Measurements from ENCODE around the gene LAMC3. TPM values are rescaled to one million over a fixed set of nuclear protein-coding genes. Genes with fewer than 3 reads are reported as not detected.

The LAMC3 gene
- polyA plus RNA-seq, 4 donors = 20.1 to 31.2 (median 25.5) TPM

- DNase-seq (ENCODE audit: low read depth in 4 of 4, low spot score in 3 of 4) = no peak
These were observed 32.8 kb upstream of the LAMC3 start for GRCh38 chr9:130975932-130976841.

GRCh38 chr9:130977811-130978221 lies 31.2 kb upstream of the LAMC3 start:
- DNase-seq (ENCODE audit: low read depth in 4 of 4, low spot score in 3 of 4) = no peak

GRCh38 chr9:130979591-130980385 lies 29.2 kb upstream of the LAMC3 start:
- no peak for DNase-seq (ENCODE audit: low read depth in 4 of 4, low spot score in 3 of 4)

GRCh38 chr9:130980526-130980925 lies 28.4 kb upstream of the LAMC3 start:
- no peak for DNase-seq (ENCODE audit: low read depth in 4 of 4, low spot score in 3 of 4)

GRCh38 chr9:130981002-130981755 lies 27.8 kb upstream of the LAMC3 start:
- DNase-seq (ENCODE audit: low read depth in 4 of 4, low spot score in 3 of 4) = no peak

- DNase-seq (ENCODE audit: low read depth in 4 of 4, low spot score in 3 of 4) = no peak
These were observed 27.2 kb upstream of the LAMC3 start for GRCh38 chr9:130981756-130982137.

- DNase-seq (ENCODE audit: low read depth in 4 of 4, low spot score in 3 of 4) = no peak
These were observed 26.2 kb upstream of the LAMC3 start for GRCh38 chr9:130982636-130983358.

GRCh38 chr9:130983359-130983670 lies 25.7 kb upstream of the LAMC3 start:
- DNase-seq (ENCODE audit: low read depth in 4 of 4, low spot score in 3 of 4) = no peak

GRCh38 chr9:130983970-130984369 lies 25.0 kb upstream of the LAMC3 start:
- no peak for DNase-seq (ENCODE audit: low read depth in 4 of 4, low spot score in 3 of 4)

GRCh38 chr9:130984521-130984920 lies 24.5 kb upstream of the LAMC3 start:
- DNase-seq (ENCODE audit: low read depth in 4 of 4, low spot score in 3 of 4) = no peak

- DNase-seq (ENCODE audit: low read depth in 4 of 4, low spot score in 3 of 4) = no peak
These were observed 23.9 kb upstream of the LAMC3 start for GRCh38 chr9:130985029-130985428.

- DNase-seq (ENCODE audit: low read depth in 4 of 4, low spot score in 3 of 4) = no peak
These were observed 23.3 kb upstream of the LAMC3 start for GRCh38 chr9:130985606-130986162.

GRCh38 chr9:130986356-130986965 lies 22.5 kb upstream of the LAMC3 start:
- DNase-seq (ENCODE audit: low read depth in 4 of 4, low spot score in 3 of 4) = peak in 1 of 4 donors; percentile 39

- DNase-seq (ENCODE audit: low read depth in 4 of 4, low spot score in 3 of 4) = no peak
These were observed 21.9 kb upstream of the LAMC3 start for GRCh38 chr9:130987054-130987453.

- DNase-seq (ENCODE audit: low read depth in 4 of 4, low spot score in 3 of 4) = no peak
These were observed 21.1 kb upstream of the LAMC3 start for GRCh38 chr9:130987738-130988399.

- DNase-seq (ENCODE audit: low read depth in 4 of 4, low spot score in 3 of 4) = no peak
These were observed 20.6 kb upstream of the LAMC3 start for GRCh38 chr9:130988400-130988747.

GRCh38 chr9:130988905-130989304 lies 20.1 kb upstream of the LAMC3 start:
- DNase-seq (ENCODE audit: low read depth in 4 of 4, low spot score in 3 of 4) = no peak

GRCh38 chr9:130989391-130989790 lies 19.6 kb upstream of the LAMC3 start:
- no peak for DNase-seq (ENCODE audit: low read depth in 4 of 4, low spot score in 3 of 4)

GRCh38 chr9:130989891-130990290 lies 19.1 kb upstream of the LAMC3 start:
- DNase-seq (ENCODE audit: low read depth in 4 of 4, low spot score in 3 of 4) = no peak
